Measurements from ENCODE around the gene CBX1. TPM values are rescaled to one million over a fixed set of nuclear protein-coding genes. Genes with fewer than 3 reads are reported as not detected.

The CBX1 gene
- total and polyA plus RNA-seq, 2 of the 13 experiments (the other 11 are each of a cell fraction or from before 2014, with no cell fraction given) = 17.8 to 108 TPM

DNA sequence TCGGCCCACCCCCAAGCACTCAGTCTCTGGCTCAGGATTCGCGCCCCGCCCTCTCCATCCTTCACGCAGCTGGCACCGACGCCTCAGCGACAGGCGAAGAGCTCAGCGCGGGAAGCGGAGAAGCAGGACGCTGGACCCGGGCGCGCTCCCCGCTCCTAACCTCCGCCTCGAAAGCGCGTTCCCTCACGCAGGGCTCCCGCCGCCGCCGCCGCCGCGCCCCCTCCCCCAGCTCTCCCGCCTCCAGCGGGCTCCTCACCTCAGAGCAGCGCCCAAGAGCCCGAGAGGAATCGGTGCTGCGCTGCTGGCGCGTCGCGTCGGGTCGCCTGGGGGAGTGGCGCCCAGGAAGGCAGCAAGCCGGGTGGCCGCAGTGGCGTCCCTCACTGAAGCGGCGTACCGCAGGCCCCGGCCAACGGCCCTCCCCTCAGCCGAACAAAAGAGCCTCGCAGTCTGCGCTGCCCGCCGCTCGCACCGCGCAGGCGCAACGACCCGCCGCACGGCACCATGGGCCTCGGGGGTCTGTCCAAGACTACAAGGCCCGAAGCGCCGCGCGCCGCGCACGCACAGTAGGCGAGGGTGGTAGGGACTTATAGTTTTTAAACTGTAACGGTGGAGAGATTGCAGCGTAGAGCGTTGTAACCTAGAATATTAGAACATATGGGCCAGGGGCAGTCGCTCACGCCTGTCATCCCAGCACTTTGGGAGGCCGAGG lies at the start of gene CBX1 (continued):
- TF ChIP-seq NR0B2 (CRISPR knock-in tag; IDR thresholded peaks at IDR 0.05) (peak; percentile 75), IRF1 (CRISPR knock-in tag; IDR thresholded peaks at IDR 0.05; ENCODE audit: low read depth) (peak; percentile 25; the same call in 1 of the 2 replicates), DDIT3 (CRISPR knock-in tag; IDR thresholded peaks at IDR 0.05) (0 out of 2 replicates have a peak, but pooled peaks have one; percentile 24), ZFP82 (CRISPR knock-in tag; IDR thresholded peaks at IDR 0.05; ENCODE audit: borderline replicate concordance) (no peak; the same call in 1 of the 2 replicates), DMAP1 (CRISPR knock-in tag; IDR thresholded peaks at IDR 0.05) (peak; percentile 89), PCBP1 (IDR thresholded peaks at IDR 0.05; ENCODE audit: borderline replicate concordance, low read depth, low read length) (no peak; the same call in 1 of the 2 replicates), SETDB1 (CRISPR knock-in tag; IDR thresholded peaks at IDR 0.05; ENCODE audit: borderline replicate concordance) (no peak), ZNF850 (CRISPR knock-in tag; conservative IDR thresholded peaks at IDR 0.05) (no peak), ZNF512 (CRISPR knock-in tag; IDR thresholded peaks at IDR 0.05) (0 out of 2 replicates have a peak, but pooled peaks have one; percentile 51), DNMT3B (CRISPR knock-in tag; conservative IDR thresholded peaks at IDR 0.05) (no peak), SRSF9 (IDR thresholded peaks at IDR 0.05; ENCODE audit: borderline replicate concordance, insufficient read depth, low read depth, low read length, poor library complexity, severe bottlenecking) (no peak), SRSF1 (optimal IDR thresholded peaks at IDR 0.05; ENCODE audit: low read depth, low read length) (peak; percentile 82), ZKSCAN5 (CRISPR knock-in tag; IDR thresholded peaks at IDR 0.05) (no peak), UBTF (CRISPR knock-in tag; IDR thresholded peaks at IDR 0.05) (peak; percentile 90), ZNF513 (CRISPR knock-in tag; conservative IDR thresholded peaks at IDR 0.05) (peak; percentile 54; the same call in 1 of the 2 replicates), TP53 (CRISPR knock-in tag; conservative IDR thresholded peaks at IDR 0.05) (no peak; the same call in 1 of the 2 replicates), RBM39 (IDR thresholded peaks at IDR 0.05; ENCODE audit: low read depth, low read length, poor library complexity, severe bottlenecking) (peak; percentile 88), ZNF781 (CRISPR knock-in tag; IDR thresholded peaks at IDR 0.05; ENCODE audit: borderline replicate concordance, not compliant biosample characterization) (no peak), NFRKB (IDR thresholded peaks at IDR 0.05) (no peak), ZMAT5 (CRISPR knock-in tag; IDR thresholded peaks at IDR 0.05; ENCODE audit: borderline replicate concordance, low read depth) (no peak)
